IMR-90 (cell line): ENCODE results near the gene EBP. TPM values are rescaled to one million over a fixed set of nuclear protein-coding genes. Genes with fewer than 3 reads are reported as not detected.

Experiments used
- ATAC-seq: fragments of 200-7000 bp; cut with Tn5 transposase; 2 replicates; pipeline ENCODE4 v1.9.1; 2020; ENCODE audit warnings: low read depth, mild to moderate bottlenecking, moderate library complexity
- Bru-seq: library from RNA; stranded (reverse); fragments of 400-500 nt; gene quantifications from one replicate; lab custom pipeline; 2021; lab: Mats Ljungman, UMichigan
- BruChase-seq, 2 experiments: library from RNA; stranded (reverse); fragments of 400-500 nt; gene quantifications; one replicate each; lab custom pipeline; 2021; lab: Mats Ljungman, UMichigan
- BruUV-seq: library from RNA; stranded (reverse); fragments of 400-500 nt; replicated peaks from 2 replicates; lab custom pipeline; 2021; lab: Mats Ljungman, UMichigan
- CTCF ChIA-PET: fragments of 300-600 bp; formaldehyde crosslinking; extraction: SDS; loops from one replicate; lab custom pipeline; 2021; ENCODE audit warnings: antibody characterized with exemption; lab: Yijun Ruan, JAX
- POLR2A ChIA-PET: fragments of 300-600 bp; sonication (Branson Sonifier 250); formaldehyde crosslinking; loops from one replicate; lab custom pipeline; 2022; ENCODE audit warnings: antibody characterized with exemption; ENCODE audit not compliant: unreplicated experiment; lab: Charles Lee
- DNase-seq: peaks from one replicate; pipeline ENCODE4 v3.0.0; 2013
- H2AFZ ChIP-seq: replicated peaks from 2 replicates; pipeline ENCODE3; 2013; ENCODE audit warnings: low read length, mild to moderate bottlenecking; ENCODE audit not compliant: poor library complexity
- H2AK5ac ChIP-seq: 2 replicates; pipeline ENCODE4 v1.6.1; 2013; ENCODE audit warnings: low read depth, low read length, inconsistent platforms
- H2AK9ac ChIP-seq: replicated peaks from 2 replicates; pipeline ENCODE3; 2013; ENCODE audit warnings: mild to moderate bottlenecking, low read depth, low read length, moderate library complexity; ENCODE audit not compliant: poor library complexity
- H2BK120ac ChIP-seq: 2 replicates; pipeline ENCODE4 v1.6.1; 2013; ENCODE audit warnings: low read depth, low read length, inconsistent platforms
- H2BK15ac ChIP-seq: 3 replicates; pipeline ENCODE4 v1.6.1; 2013; ENCODE audit warnings: low read depth, low read length, inconsistent platforms
- H2BK20ac ChIP-seq: 2 replicates; pipeline ENCODE4 v1.6.1; 2013; ENCODE audit warnings: low read depth, mild to moderate bottlenecking, inconsistent platforms, low read length, moderate library complexity
- H2BK5ac ChIP-seq: 2 replicates; pipeline ENCODE4 v1.6.1; 2013; ENCODE audit warnings: mild to moderate bottlenecking, low read depth, low read length, inconsistent platforms; ENCODE audit not compliant: poor library complexity, severe bottlenecking
- H3K14ac ChIP-seq: replicated peaks from 2 replicates; pipeline ENCODE4 v1.6.1; 2013; ENCODE audit warnings: low read depth, low read length, inconsistent platforms
- H3K18ac ChIP-seq: 2 replicates; pipeline ENCODE4 v1.6.1; 2013; ENCODE audit warnings: low read depth, low read length, control low read depth
- H3K23ac ChIP-seq: 2 replicates; pipeline ENCODE4 v1.6.1; 2013; ENCODE audit warnings: low read depth, low read length, inconsistent platforms
- H3K27ac ChIP-seq: 2 replicates; pipeline ENCODE4 v1.5.1; 2013; ENCODE audit warnings: mild to moderate bottlenecking, control low read depth, low read length; ENCODE audit not compliant: insufficient read depth
- H3K27me3 ChIP-seq: 2 replicates; pipeline ENCODE4 v1.6.1; 2013; ENCODE audit warnings: low read length; ENCODE audit not compliant: control insufficient read depth, insufficient read depth
- H3K36me3 ChIP-seq: 2 replicates; pipeline ENCODE4 v1.6.1; 2013; ENCODE audit warnings: low read length, mixed read lengths; ENCODE audit not compliant: control insufficient read depth, insufficient read depth
- H3K4ac ChIP-seq: 2 replicates; pipeline ENCODE4 v1.6.1; 2013; ENCODE audit warnings: low read depth, low read length, inconsistent platforms
- H3K4me1 ChIP-seq: 2 replicates; pipeline ENCODE4 v1.6.1; 2013; ENCODE audit warnings: low read length, mixed read lengths; ENCODE audit not compliant: control insufficient read depth, insufficient read depth
- H3K4me2 ChIP-seq: 2 replicates; pipeline ENCODE4 v1.6.1; 2013; ENCODE audit warnings: low read depth, mild to moderate bottlenecking, control low read depth, low read length, moderate library complexity
- H3K4me3 ChIP-seq: 2 replicates; pipeline ENCODE4 v1.5.1; 2013; ENCODE audit warnings: low read depth, mild to moderate bottlenecking, control low read depth, low read length, moderate library complexity; ENCODE audit not compliant: insufficient read depth
- H3K56ac ChIP-seq: 2 replicates; pipeline ENCODE4 v1.6.1; 2013; ENCODE audit warnings: low read length, inconsistent platforms; ENCODE audit not compliant: insufficient read depth; ENCODE audit errors: extremely low read depth
- H3K79me1 ChIP-seq, 2 experiments: 2 replicates each; pipeline ENCODE4 v1.6.1; 2013; ENCODE audit warnings: low read length in 2 of 2, inconsistent platforms in 1 of 2, low read depth in 1 of 2
- H3K9ac ChIP-seq: 2 replicates; pipeline ENCODE4 v1.6.1; 2013; ENCODE audit warnings: low read depth, low read length, control low read depth
- H3K9me1 ChIP-seq: 2 replicates; pipeline ENCODE4 v1.6.1; 2013; ENCODE audit warnings: low read length, inconsistent platforms; ENCODE audit not compliant: insufficient read depth
- H3K9me3 ChIP-seq: 2 replicates; pipeline ENCODE4 v1.6.1; 2013; ENCODE audit warnings: low read length; ENCODE audit not compliant: control insufficient read depth, insufficient read depth
- H4K20me1 ChIP-seq: 2 replicates; pipeline ENCODE4 v1.6.1; 2013; ENCODE audit warnings: low read length, inconsistent platforms; ENCODE audit not compliant: insufficient read depth
- H4K5ac ChIP-seq: 2 replicates; pipeline ENCODE4 v1.6.1; 2013; ENCODE audit warnings: mild to moderate bottlenecking, low read depth, low read length, control low read depth
- H4K8ac ChIP-seq, 2 experiments: 2 replicates each; pipeline ENCODE4 v1.6.1; 2013; ENCODE audit warnings: low read depth in 2 of 2, low read length in 2 of 2, control low read depth in 1 of 2, inconsistent platforms in 1 of 2
- H4K91ac ChIP-seq: 2 replicates; pipeline ENCODE4 v1.6.1; 2013; ENCODE audit warnings: low read depth, low read length, inconsistent platforms; ENCODE audit not compliant: insufficient read depth
- BHLHE40 ChIP-seq: fragments of 150-350 bp; IDR thresholded peaks from 2 replicates; pipeline ENCODE4 v1.6.1; 2016; ENCODE audit warnings: mild to moderate bottlenecking, low read depth, low read length
- CHD1 ChIP-seq: IDR thresholded peaks from 2 replicates; pipeline ENCODE4 v1.6.1; 2012; ENCODE audit warnings: low read depth, low read length, improper control_type of control experiment
- CTCF ChIP-seq: conservative IDR thresholded peaks from 2 replicates; pipeline ENCODE4 v1.5.1; 2012; ENCODE audit warnings: mild to moderate bottlenecking, low read depth, low read length, improper control_type of control experiment
- FOS ChIP-seq: fragments of 150-350 bp; IDR thresholded peaks from 2 replicates; pipeline ENCODE4 v1.6.1; 2016; ENCODE audit warnings: low read depth, low read length
- MAZ ChIP-seq: IDR thresholded peaks from 2 replicates; pipeline ENCODE4 v1.6.1; 2012; ENCODE audit warnings: low read depth, mild to moderate bottlenecking, low read length, improper control_type of control experiment, moderate library complexity, borderline replicate concordance
- MXI1 ChIP-seq: IDR thresholded peaks from 2 replicates; pipeline ENCODE4 v1.6.1; 2012; ENCODE audit warnings: low read depth, mild to moderate bottlenecking, low read length, moderate library complexity, borderline replicate concordance
- NFE2L2 ChIP-seq: fragments of 150-350 bp; IDR thresholded peaks from 2 replicates; pipeline ENCODE4 v1.6.1; 2016; ENCODE audit warnings: low read depth, mild to moderate bottlenecking, low read length
- POLR2A ChIP-seq: IDR thresholded peaks from 2 replicates; pipeline ENCODE4 v1.6.1; 2012; ENCODE audit warnings: mild to moderate bottlenecking, low read depth, low read length
- RAD21 ChIP-seq: IDR thresholded peaks from 2 replicates; pipeline ENCODE4 v1.6.1; 2012; ENCODE audit warnings: low read length, improper control_type of control experiment
- RCOR1 ChIP-seq: IDR thresholded peaks from 2 replicates; pipeline ENCODE4 v1.6.1; 2012; ENCODE audit warnings: mild to moderate bottlenecking, low read length, improper control_type of control experiment; ENCODE audit not compliant: insufficient replicate concordance
- RFX5 ChIP-seq: IDR thresholded peaks from 2 replicates; pipeline ENCODE4 v1.8.0; 2012; ENCODE audit warnings: low read depth, mild to moderate bottlenecking, low read length, moderate library complexity
- SMC3 ChIP-seq: fragments of 150-350 bp; IDR thresholded peaks from 2 replicates; pipeline ENCODE4 v1.6.1; 2016; ENCODE audit warnings: low read depth, mild to moderate bottlenecking, antibody characterized with exemption, low read length, moderate library complexity
- WGBS, 2 experiments: methylation state at CpG; one replicate each; pipeline versions ENCODE4 v1.1.5 to v1.1.7; 2013; ENCODE audit warnings: missing lambda C conversion rate in 2 of 2; ENCODE audit not compliant: insufficient read length in 1 of 2; ENCODE audit errors: extremely low coverage in 2 of 2; 5-methylcytosine and 5-hydroxymethylcytosine counted together
- dilution Hi-C: fragments of 300-500 bp; cut with HindIII; formaldehyde crosslinking; loops from one replicate; pipeline ENCODE4 v1.14.3; 2018; ENCODE audit warnings: low sequenced_read_pairs; ENCODE audit not compliant: unreplicated experiment
- in situ Hi-C: fragments of 300-500 bp; cut with MboI; formaldehyde crosslinking; loops from 3 replicates; pipeline ENCODE4 v1.14.3; 2019; ENCODE audit warnings: low sequenced_read_pairs, inconsistent platforms, mixed read lengths
- intact Hi-C: fragments of 100-400 bp; cut with micrococcal nuclease; formaldehyde crosslinking; loops from 2 replicates; pipeline ENCODE4 v1.10.0; 2022
- long read RNA-seq: library from polyadenylated mRNA; unstranded; transcript quantifications from one replicate; pipeline ENCODE4 v2.0.0, GENCODE V29; 2021; ENCODE audit not compliant: unreplicated experiment
- polyA plus RNA-seq, 3 experiments: library from polyadenylated mRNA; depleted of rRNA; stranded (reverse); fragments of >200 nt; gene quantifications; 2 replicates each; pipeline ENCODE4 v1.2.3, GENCODE V29; 2012; ENCODE audit warnings: low replicate concordance in 1 of 3
- total RNA-seq: library from RNA; depleted of rRNA; stranded (reverse); fragments of >200 nt; gene quantifications from 2 replicates; pipeline ENCODE4 v1.2.3, GENCODE V29; 2012; rRNA removed

The EBP gene
- total RNA-seq: 66.7 and 78.9 TPM in 2 replicates
- polyA plus RNA-seq (2012; rRNA removed): 39.4 and 43.2 TPM in 2 replicates
- 41.8 and 48.6 TPM in 2 replicates for polyA plus RNA-seq (2012; cell fraction: cytosol; rRNA removed)
- polyA plus RNA-seq (2012; cell fraction: nucleus; rRNA removed; ENCODE audit: low replicate concordance): 24.3 and 62.6 TPM in 2 replicates
- Bru-seq, nascent RNA: percentile 39 among the genes with signal in this experiment
- percentile 49 among the genes with signal in this experiment for BruChase-seq, experiment 1, labeled RNA remaining after a 6-hour chase
- percentile 46 among the genes with signal in this experiment for BruChase-seq, experiment 2, labeled RNA remaining after a 2-hour chase
- long read RNA-seq, transcript EBP-205 (5 exons, 1,775 nt): major isoform, 9 of 13 reads
- long read RNA-seq, partial matches to known transcripts: 3 of 13 reads
- long read RNA-seq, other reads (novel, unspliced or antisense): 1 of 13 reads

GRCh38 chrX:48521353-48522243 lies at the start of gene EBP:
TSS of gene EBP (plus strand) at chrX:48521808. CDS start at chrX:48523772, 1,964 bp downstream.
- no TSS peak for BruUV-seq
- H3K36me3 ChIP-seq: no peaks in the 10 kb centered on the region
- 33% methylated on average over 13 of the region's 66 CpGs; no CpG with 5 or more reads in 1 of the 2 experiments for WGBS, 2 experiments
- ATAC-seq (peak; percentile 100), DNase-seq (peak; percentile 77)
- peak within 1 kb of the TSS; percentile 93 for H3K14ac ChIP-seq
- no peak within 1 kb of the TSS for H2BK15ac ChIP-seq
- H2AK9ac ChIP-seq: peak within 1 kb of the TSS; percentile 89
- dilution Hi-C loops (no loop called here), intact Hi-C loops (no loop called here), in situ Hi-C loops (no loop called here)
- H3K4ac ChIP-seq: peak within 1 kb of the TSS; percentile 87
- 0 out of 2 replicates have a peak, but pooled peaks cover 2% of the 10 kb centered on the region for H3K4me1 ChIP-seq
- H2AK5ac ChIP-seq: peak within 1 kb of the TSS; percentile 59; the same call in 1 of the 2 replicates
- peak within 1 kb of the TSS; percentile 70 for H4K91ac ChIP-seq
- no peak within 1 kb of the TSS for H2BK20ac ChIP-seq
- peak within 1 kb of the TSS; percentile 67 for H3K56ac ChIP-seq
- H3K18ac ChIP-seq: no peak within 1 kb of the TSS
- peak within 1 kb of the TSS; percentile 2; the same call in 1 of the 2 replicates for H2BK120ac ChIP-seq
- H4K5ac ChIP-seq: peak within 1 kb of the TSS; percentile 75
- CTCF ChIA-PET: interaction anchor here (0.6 kb wide), 1 partner anchor 41 kb away, joined by 3 read pairs; no protein-coding TSS in a partner anchor
- H4K8ac ChIP-seq: peak within 1 kb of the TSS; percentile 92 to 93
- peak within 1 kb of the TSS; percentile 93 for H2AFZ ChIP-seq
- H4K20me1 ChIP-seq: no peaks in the 10 kb centered on the region
- peak within 1 kb of the TSS; percentile 63 for H3K4me3 ChIP-seq
- H3K23ac ChIP-seq: peak within 1 kb of the TSS; percentile 94
- peak within 1 kb of the TSS; percentile 94 for H3K4me2 ChIP-seq
- peak within 1 kb of the TSS; percentile 84 for H3K9ac ChIP-seq
- peak within 1 kb of the TSS; percentile 31 for H2BK5ac ChIP-seq
- H3K27me3 ChIP-seq: no peaks in the 10 kb centered on the region
- H3K9me1 ChIP-seq: 0 out of 2 replicates have a peak, but pooled peaks cover 3% of the 10 kb centered on the region
- POLR2A ChIA-PET: no interaction called here
- peaks cover 3 to 6% of the 10 kb centered on the region in 2 experiments; a peak in 3 of 4 replicates for H3K79me1 ChIP-seq
- H3K9me3 ChIP-seq: no peaks in the 10 kb centered on the region; the same call in 1 of the 2 replicates
- peak within 1 kb of the TSS; percentile 47 for H3K27ac ChIP-seq
- no peak for TF ChIP-seq CTCF
- no peak for TF ChIP-seq RCOR1
- no peak for TF ChIP-seq MAZ
- peak; percentile 89 for TF ChIP-seq BHLHE40
- TF ChIP-seq POLR2A: peak; percentile 35; the same call in 1 of the 2 replicates
- TF ChIP-seq CHD1: no peak
- TF ChIP-seq RAD21: no peak
- no peak for TF ChIP-seq SMC3
- no peak for TF ChIP-seq RFX5
- no peak for TF ChIP-seq FOS
- no peak for TF ChIP-seq MXI1
- no peak for TF ChIP-seq NFE2L2
